ENCODE results near the gene ZDHHC13.

The ZDHHC13 gene

DNA sequence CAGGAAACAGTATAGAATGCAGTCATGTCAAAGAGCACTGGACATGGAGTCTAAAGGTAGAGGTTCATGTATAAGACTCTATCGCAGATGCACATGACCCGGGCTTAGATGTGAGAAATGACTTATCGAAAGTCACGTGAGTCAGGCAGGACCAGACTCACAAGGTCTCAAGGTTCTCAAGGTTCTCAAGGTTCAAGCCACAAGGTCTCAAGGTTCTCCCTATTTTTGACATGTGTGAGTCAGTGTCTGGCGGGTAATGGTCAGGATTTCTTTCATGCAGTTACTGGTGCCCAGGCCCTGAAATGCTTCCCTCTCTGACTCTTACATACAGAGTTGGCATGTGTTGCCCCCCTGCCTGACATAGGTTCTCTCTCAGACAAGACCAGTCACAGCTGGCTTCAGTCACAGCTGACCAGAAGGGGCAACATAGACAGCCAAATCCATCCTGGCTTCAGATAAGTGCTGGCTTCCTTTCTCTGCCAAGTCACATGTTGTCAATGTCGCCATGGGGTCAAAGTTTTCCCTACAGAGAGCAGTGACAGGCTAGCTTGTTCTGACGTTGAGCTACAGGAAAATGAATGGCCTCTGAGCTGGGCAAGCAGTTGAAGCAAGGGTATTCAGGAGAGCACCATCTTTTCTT lies 74.7 kb downstream of the ZDHHC13 start:
- no peak overlapping the region for H3K27ac ChIP-seq (ENCODE audit: low read depth, low read length)
- H3K9me3 ChIP-seq (ENCODE audit: control insufficient read depth, insufficient read depth, low read length): no peaks in the 10 kb centered on the region
- no peaks in the 10 kb centered on the region for H3K27me3 ChIP-seq (ENCODE audit: control insufficient read depth, insufficient read depth, low read length)
- no peak overlapping the region for H3K9ac ChIP-seq (ENCODE audit: low read depth, low read length)
- H3K4me3 ChIP-seq (ENCODE audit: low read depth, low read length): no peak overlapping the region
- no peaks in the 10 kb centered on the region for H3K4me1 ChIP-seq (ENCODE audit: control insufficient read depth, insufficient read depth, low read length)
- no peaks in the 10 kb centered on the region for H3K36me3 ChIP-seq (ENCODE audit: control insufficient read depth, insufficient read depth, low read length)

DNA sequence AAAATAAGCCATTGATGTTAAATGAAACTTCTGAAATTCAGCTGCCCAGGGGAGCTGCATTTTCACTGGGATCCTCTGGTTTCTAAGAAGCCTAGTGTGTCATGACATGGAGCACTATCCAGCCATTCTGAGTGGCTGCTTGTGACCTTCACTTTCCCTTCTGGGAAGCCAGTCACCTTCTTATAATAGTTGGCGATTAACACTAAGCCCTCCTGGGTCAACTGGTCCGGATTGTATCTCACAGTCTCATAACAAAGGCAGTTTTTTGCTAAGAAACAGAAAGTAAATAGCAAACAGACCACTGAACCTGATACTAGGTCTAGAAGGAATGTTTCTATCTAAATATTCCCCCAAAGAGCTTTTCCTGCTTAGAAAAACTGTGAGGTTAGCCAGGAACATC lies 76.9 kb downstream of the ZDHHC13 start:
- Histone ChIP-seq H3K4me3 (ENCODE audit: low read depth, low read length) (no peak overlapping the region), H3K27ac (ENCODE audit: low read depth, low read length) (no peak overlapping the region), H3K27me3 (ENCODE audit: control insufficient read depth, insufficient read depth, low read length) (no peaks in the 10 kb centered on the region), H3K4me1 (ENCODE audit: control insufficient read depth, insufficient read depth, low read length) (no peaks in the 10 kb centered on the region), H3K36me3 (ENCODE audit: control insufficient read depth, insufficient read depth, low read length) (no peaks in the 10 kb centered on the region), H3K9me3 (ENCODE audit: control insufficient read depth, insufficient read depth, low read length) (no peaks in the 10 kb centered on the region), H3K9ac (ENCODE audit: low read depth, low read length) (no peak overlapping the region)

DNA sequence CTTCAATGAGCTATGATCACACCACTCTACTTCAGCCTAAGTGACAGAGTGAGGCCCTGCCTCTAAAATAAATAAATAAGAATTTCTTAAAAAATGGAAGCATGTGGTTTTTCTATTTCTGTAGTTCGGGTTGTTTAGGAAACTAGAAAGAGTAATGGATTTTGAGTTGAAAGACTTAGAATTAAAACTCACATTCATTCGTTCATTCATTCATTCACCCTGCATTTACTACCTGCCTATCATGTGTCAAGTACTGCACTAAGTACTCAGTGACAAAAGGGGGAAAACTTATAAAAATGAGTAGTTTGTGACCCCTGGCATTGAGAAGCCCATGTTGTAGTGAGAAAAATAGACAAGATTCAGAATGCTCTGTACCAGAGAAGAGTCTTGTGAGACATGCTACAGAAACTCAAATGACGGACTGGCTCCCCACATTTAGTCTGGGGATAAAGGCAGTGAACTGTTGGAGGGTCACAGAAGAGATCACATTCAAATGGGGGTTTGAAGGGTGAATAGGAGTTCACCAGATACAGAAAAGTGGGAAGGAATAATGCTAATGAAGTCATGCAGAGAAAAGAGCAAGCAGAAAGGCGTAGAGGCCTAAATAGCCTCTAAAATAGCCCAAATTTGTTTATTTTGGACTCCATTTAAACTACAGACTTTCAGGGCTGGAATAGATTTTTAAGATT lies 77.8 kb downstream of the ZDHHC13 start:
- no peak overlapping the region for H3K9ac ChIP-seq (ENCODE audit: low read depth, low read length)
- no peaks in the 10 kb centered on the region for H3K9me3 ChIP-seq (ENCODE audit: control insufficient read depth, insufficient read depth, low read length)
- H3K27ac ChIP-seq (ENCODE audit: low read depth, low read length): no peak overlapping the region
- H3K4me1 ChIP-seq (ENCODE audit: control insufficient read depth, insufficient read depth, low read length): no peaks in the 10 kb centered on the region
- H3K36me3 ChIP-seq (ENCODE audit: control insufficient read depth, insufficient read depth, low read length): no peaks in the 10 kb centered on the region
- no peak overlapping the region for H3K4me3 ChIP-seq (ENCODE audit: low read depth, low read length)
- H3K27me3 ChIP-seq (ENCODE audit: control insufficient read depth, insufficient read depth, low read length): no peaks in the 10 kb centered on the region

DNA sequence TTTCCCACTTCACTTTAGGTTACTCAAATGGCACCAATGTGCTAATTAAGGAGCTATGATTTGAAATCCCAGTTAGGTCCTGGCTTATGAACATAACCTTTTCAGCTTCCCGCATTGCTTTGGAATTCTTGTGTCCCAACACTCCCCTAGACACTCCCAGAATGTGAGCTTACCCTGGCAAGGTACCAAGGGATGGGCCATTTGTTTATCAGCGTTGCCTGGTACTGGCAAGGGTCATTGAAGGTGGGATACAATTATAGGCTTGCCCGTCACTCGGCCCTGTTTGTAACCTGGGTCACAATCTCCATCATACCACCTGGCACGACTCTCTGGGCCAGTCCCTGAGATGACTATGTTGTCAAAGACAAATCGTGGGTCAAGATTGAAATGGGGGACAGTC lies 79.5 kb downstream of the ZDHHC13 start:
- Histone ChIP-seq H3K4me1 (ENCODE audit: control insufficient read depth, insufficient read depth, low read length) (no peaks in the 10 kb centered on the region), H3K9ac (ENCODE audit: low read depth, low read length) (no peak overlapping the region), H3K27me3 (ENCODE audit: control insufficient read depth, insufficient read depth, low read length) (no peaks in the 10 kb centered on the region), H3K9me3 (ENCODE audit: control insufficient read depth, insufficient read depth, low read length) (no peaks in the 10 kb centered on the region), H3K4me3 (ENCODE audit: low read depth, low read length) (no peak overlapping the region), H3K27ac (ENCODE audit: low read depth, low read length) (no peak overlapping the region), H3K36me3 (ENCODE audit: control insufficient read depth, insufficient read depth, low read length) (no peaks in the 10 kb centered on the region)

DNA sequence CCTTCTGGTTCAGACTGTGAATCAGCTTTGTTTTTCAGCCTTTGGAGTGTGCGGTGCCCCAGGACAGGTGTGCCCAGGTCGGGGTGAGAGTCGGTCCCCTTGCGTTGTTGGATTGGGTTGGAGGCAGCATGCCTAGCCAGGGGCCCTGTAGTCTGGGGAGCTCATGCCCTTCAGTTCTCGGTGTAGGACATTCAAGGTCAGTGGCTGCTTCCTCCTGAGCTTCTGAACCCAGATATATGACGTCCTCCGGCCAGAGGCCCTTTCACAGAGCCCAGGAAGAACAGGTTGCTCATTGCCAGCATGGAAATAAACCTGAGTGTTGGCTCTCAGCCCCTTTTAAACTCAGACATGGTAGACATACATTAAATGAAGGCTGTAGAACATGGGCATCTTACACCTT lies 82.1 kb downstream of the ZDHHC13 start:
- Histone ChIP-seq H3K9me3 (ENCODE audit: control insufficient read depth, insufficient read depth, low read length) (no peaks in the 10 kb centered on the region), H3K27me3 (ENCODE audit: control insufficient read depth, insufficient read depth, low read length) (no peaks in the 10 kb centered on the region), H3K9ac (ENCODE audit: low read depth, low read length) (no peak overlapping the region), H3K36me3 (ENCODE audit: control insufficient read depth, insufficient read depth, low read length) (no peaks in the 10 kb centered on the region), H3K4me3 (ENCODE audit: low read depth, low read length) (no peak overlapping the region), H3K4me1 (ENCODE audit: control insufficient read depth, insufficient read depth, low read length) (no peaks in the 10 kb centered on the region), H3K27ac (ENCODE audit: low read depth, low read length) (no peak overlapping the region)

DNA sequence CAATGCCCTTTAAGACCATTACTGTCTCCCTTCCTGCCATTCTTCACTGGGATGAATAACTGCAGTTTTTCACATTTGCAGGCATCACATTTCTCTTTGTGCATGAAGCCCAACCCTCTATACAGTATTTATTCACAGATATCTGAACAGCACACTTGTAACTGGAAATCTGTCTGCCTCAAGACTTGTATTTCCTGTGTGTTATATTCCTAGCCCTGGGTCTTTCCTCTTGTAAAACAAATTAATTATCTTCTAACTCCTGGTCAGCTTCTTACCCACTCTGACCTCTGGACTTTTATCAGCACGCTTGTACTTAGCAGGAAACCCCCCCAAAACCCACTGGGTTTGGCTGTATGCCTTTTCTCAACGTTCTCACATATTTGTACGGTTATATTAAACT lies 82.8 kb downstream of the ZDHHC13 start:
- Histone ChIP-seq H3K9me3 (ENCODE audit: control insufficient read depth, insufficient read depth, low read length) (no peaks in the 10 kb centered on the region), H3K9ac (ENCODE audit: low read depth, low read length) (no peak overlapping the region), H3K36me3 (ENCODE audit: control insufficient read depth, insufficient read depth, low read length) (no peaks in the 10 kb centered on the region), H3K27me3 (ENCODE audit: control insufficient read depth, insufficient read depth, low read length) (no peaks in the 10 kb centered on the region), H3K27ac (ENCODE audit: low read depth, low read length) (no peak overlapping the region), H3K4me1 (ENCODE audit: control insufficient read depth, insufficient read depth, low read length) (no peaks in the 10 kb centered on the region), H3K4me3 (ENCODE audit: low read depth, low read length) (no peak overlapping the region)

DNA sequence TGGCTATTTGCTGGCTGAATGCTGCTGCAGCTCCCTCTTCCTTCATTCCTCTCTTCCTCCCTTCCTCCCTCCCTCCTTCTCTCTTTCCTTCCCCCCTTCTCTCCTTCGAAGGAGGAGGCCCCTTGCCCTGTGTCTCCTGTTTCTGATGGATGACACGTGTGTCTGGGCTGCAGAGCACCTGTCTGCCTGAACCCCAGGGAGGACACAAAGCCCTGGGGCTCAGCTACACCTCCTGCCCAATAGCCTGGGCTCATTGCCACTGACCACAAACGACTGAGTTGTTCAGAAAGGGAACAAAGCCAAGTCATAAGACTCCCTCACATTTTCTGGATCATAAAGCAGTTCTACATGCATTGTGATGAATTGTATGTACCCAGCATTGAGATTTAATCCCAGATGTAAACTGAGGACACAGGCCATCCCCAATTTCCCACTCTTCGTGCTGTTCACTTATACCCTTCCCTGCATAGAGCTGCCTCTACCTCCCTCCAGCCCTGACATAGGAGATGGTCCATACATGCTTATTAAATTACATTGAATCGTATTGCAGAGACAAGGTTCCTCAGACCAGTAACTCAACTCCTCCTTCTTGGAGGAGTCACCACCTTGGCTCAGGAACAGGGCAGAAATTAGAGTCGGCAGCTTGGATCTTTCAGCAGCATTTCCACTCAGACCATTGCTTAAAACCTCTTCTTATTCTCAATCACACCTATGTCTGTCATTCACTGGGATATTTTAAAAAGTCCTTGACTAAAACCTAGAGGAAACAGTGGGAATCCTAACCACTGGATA lies 83.6 kb downstream of the ZDHHC13 start:
- Histone ChIP-seq H3K4me1 (ENCODE audit: control insufficient read depth, insufficient read depth, low read length) (no peaks in the 10 kb centered on the region), H3K36me3 (ENCODE audit: control insufficient read depth, insufficient read depth, low read length) (no peaks in the 10 kb centered on the region), H3K27me3 (ENCODE audit: control insufficient read depth, insufficient read depth, low read length) (no peaks in the 10 kb centered on the region), H3K27ac (ENCODE audit: low read depth, low read length) (no peak overlapping the region), H3K9ac (ENCODE audit: low read depth, low read length) (no peak overlapping the region), H3K9me3 (ENCODE audit: control insufficient read depth, insufficient read depth, low read length) (no peaks in the 10 kb centered on the region), H3K4me3 (ENCODE audit: low read depth, low read length) (no peak overlapping the region)

DNA sequence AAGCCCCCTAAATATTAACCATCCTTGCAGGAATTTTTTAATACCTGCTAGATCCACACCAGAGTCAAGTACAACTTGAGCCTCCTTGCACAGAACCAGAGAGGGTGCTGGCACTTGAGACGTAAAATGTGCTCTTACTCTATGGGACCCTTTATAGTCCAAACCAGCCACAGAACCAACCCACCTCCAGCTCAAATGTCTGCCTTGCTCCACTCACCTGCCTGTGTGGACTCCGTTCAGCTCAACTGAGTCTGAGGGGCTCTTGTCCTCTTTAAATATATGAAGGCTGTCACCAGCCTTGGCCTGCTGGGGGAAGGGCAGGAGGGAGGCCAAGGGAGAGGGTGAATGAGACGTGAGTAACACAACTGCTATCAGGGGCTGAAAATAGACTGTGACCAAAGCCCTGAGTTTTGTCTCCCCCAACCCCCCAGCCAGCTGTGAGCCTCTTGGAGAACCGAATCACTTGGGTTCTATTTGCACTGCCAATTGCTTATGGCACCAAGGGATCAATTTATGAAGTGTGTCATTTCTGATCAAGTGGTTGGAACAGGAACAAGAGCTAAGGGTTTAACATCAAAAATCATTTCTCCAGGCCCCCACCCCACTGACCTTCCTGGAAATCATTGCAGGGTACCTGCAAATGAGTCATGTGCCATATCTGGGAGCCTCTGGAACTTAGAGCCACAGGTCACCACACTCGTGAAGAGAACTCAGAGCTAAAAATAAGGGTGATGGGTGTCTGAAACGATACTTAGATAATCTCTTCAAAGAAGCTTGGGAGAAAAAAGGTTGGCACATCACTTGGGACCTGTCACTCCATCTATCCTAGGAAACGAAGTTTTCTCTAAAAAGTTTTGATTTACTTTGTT lies 85.0 kb downstream of the ZDHHC13 start, which contains the start of gene CSRP3:
CSRP3 (minus strand) TSS at position 247 of the 869 bp plus-strand sequence. CDS start 9,535 bp downstream, outside the sequence.
- H3K27me3 ChIP-seq (ENCODE audit: control insufficient read depth, insufficient read depth, low read length): no peaks in the 10 kb centered on the region
- no peak within 1 kb of the TSS for H3K9ac ChIP-seq (ENCODE audit: low read depth, low read length)
- H3K4me3 ChIP-seq (ENCODE audit: low read depth, low read length): no peak within 1 kb of the TSS
- H3K36me3 ChIP-seq (ENCODE audit: control insufficient read depth, insufficient read depth, low read length): no peaks in the 10 kb centered on the region
- no peak within 1 kb of the TSS for H3K27ac ChIP-seq (ENCODE audit: low read depth, low read length)
- H3K9me3 ChIP-seq (ENCODE audit: control insufficient read depth, insufficient read depth, low read length): no peaks in the 10 kb centered on the region
- H3K4me1 ChIP-seq (ENCODE audit: control insufficient read depth, insufficient read depth, low read length): no peaks in the 10 kb centered on the region

DNA sequence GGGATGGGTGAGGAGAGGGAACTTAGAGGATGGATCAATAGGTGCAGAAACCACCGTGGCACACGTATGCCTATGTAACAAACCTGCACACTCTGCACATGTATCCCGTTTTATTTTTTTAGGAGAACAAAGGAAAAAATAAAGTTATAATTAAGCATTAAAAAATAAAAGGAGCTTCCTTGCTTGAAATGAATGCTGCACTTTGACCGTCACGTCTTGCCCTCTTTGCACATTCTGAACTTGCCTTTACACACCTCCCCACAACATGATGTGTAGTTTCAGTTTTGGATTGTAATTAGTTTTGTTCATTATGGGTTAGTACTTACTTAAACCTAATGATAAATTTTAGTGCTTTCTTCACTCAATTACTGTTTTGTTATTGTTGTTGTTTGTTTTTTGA lies 87.9 kb downstream of the ZDHHC13 start:
- Histone ChIP-seq H3K27me3 (ENCODE audit: control insufficient read depth, insufficient read depth, low read length) (no peaks in the 10 kb centered on the region), H3K27ac (ENCODE audit: low read depth, low read length) (no peak overlapping the region)

DNA sequence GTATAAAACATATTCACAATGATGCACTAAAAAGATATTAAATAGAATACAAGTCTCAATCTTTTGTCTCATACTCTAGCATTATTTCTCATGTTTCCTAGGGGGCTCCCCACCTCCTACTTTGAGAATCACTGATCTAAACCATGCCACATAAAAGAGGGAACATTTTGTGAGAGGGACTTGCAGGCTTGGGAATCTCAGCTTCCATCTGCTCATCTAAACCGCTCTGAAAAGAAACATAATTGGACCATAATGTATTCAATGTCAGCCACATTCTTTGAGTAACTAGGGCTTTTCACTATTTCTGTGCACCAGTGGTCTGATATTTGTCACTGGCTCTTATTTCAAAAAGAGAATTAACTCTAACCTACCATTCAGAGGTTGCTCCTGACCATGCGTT lies 91.2 kb downstream of the ZDHHC13 start:
- Histone ChIP-seq H3K36me3 (ENCODE audit: control insufficient read depth, insufficient read depth, low read length) (no peaks in the 10 kb centered on the region), H3K4me1 (ENCODE audit: control insufficient read depth, insufficient read depth, low read length) (peaks cover 2% of the 10 kb centered on the region; the same call in 1 of the 2 replicates), H3K27ac (ENCODE audit: low read depth, low read length) (no peak overlapping the region), H3K9me3 (ENCODE audit: control insufficient read depth, insufficient read depth, low read length) (no peaks in the 10 kb centered on the region), H3K27me3 (ENCODE audit: control insufficient read depth, insufficient read depth, low read length) (no peaks in the 10 kb centered on the region), H3K9ac (ENCODE audit: low read depth, low read length) (no peak overlapping the region), H3K4me3 (ENCODE audit: low read depth, low read length) (no peak overlapping the region)

More for the DNA sequence above, 87.9 kb downstream of the ZDHHC13 start:
- Histone ChIP-seq H3K9ac (ENCODE audit: low read depth, low read length) (no peak overlapping the region), H3K9me3 (ENCODE audit: control insufficient read depth, insufficient read depth, low read length) (no peaks in the 10 kb centered on the region), H3K4me3 (ENCODE audit: low read depth, low read length) (no peak overlapping the region), H3K4me1 (ENCODE audit: control insufficient read depth, insufficient read depth, low read length) (peaks cover 2% of the 10 kb centered on the region; the same call in 1 of the 2 replicates), H3K36me3 (ENCODE audit: control insufficient read depth, insufficient read depth, low read length) (no peaks in the 10 kb centered on the region)
